Tibial nerve (tissue), 4 donors: ENCODE results near the gene IL1RL2. TPM values are rescaled to one million over a fixed set of nuclear protein-coding genes. Genes with fewer than 3 reads are reported as not detected.

Experiments
- DNase-seq, 2 donors: peaks; one replicate each; pipeline ENCODE4 v3.0.0-alpha.2; 2019; ENCODE audit warnings: low spot score in 2 of 2
- H3K27ac ChIP-seq, 4 donors: fragments of 200-600 bp; sonication (generic) in 3 of 4; one replicate each; pipeline ENCODE4 v1.5.1; 2017 to 2019; ENCODE audit warnings: mild to moderate bottlenecking in 1 of 4
- H3K27me3 ChIP-seq, 2 donors: fragments of 200-600 bp; sonication (generic) in 1 of 2; one replicate each; pipeline versions ENCODE4 v1.5.1 to v1.6.0; 2017 to 2019
- H3K36me3 ChIP-seq, 3 donors: fragments of 200-600 bp; sonication (generic); one replicate each; pipeline ENCODE4 v1.5.1; 2018 to 2019
- H3K4me1 ChIP-seq, 4 donors: fragments of 200-600 bp; sonication (generic) in 3 of 4; one replicate each; pipeline ENCODE4 v1.5.1; 2017 to 2019
- H3K4me3 ChIP-seq, 4 donors: fragments of 200-600 bp; sonication (generic) in 3 of 4; one replicate each; pipeline ENCODE4 v1.5.1; 2017 to 2019; ENCODE audit warnings: mild to moderate bottlenecking in 1 of 4, moderate library complexity in 1 of 4
- H3K9me3 ChIP-seq, 4 donors: fragments of 200-600 bp; sonication (generic) in 3 of 4; one replicate each; pipeline ENCODE4 v1.5.1; 2017 to 2019
- CTCF ChIP-seq, 5 experiments: fragments of 200-600 bp in 3 of 5; fragments of 450-650 bp in 2 of 5; sonication (generic) in 3 of 5; IDR thresholded peaks; one replicate each; pipeline ENCODE4 v1.5.1; 2016 to 2019; ENCODE audit warnings: antibody characterized with exemption in 5 of 5, mild to moderate bottlenecking in 3 of 5, moderate library complexity in 2 of 5
- EP300 ChIP-seq, 2 donors: sonication (generic); formaldehyde crosslinking; IDR thresholded peaks; one replicate each; pipeline ENCODE4 v1.6.1; 2017; ENCODE audit warnings: antibody characterized with exemption in 2 of 2, mild to moderate bottlenecking in 1 of 2
- POLR2A ChIP-seq, 2 donors: fragments of 450-650 bp; IDR thresholded peaks; one replicate each; pipeline ENCODE4 v1.6.1; 2017; ENCODE audit warnings: antibody characterized with exemption in 2 of 2, mild to moderate bottlenecking in 2 of 2, moderate library complexity in 2 of 2
- WGBS, 2 donors: methylation state at CpG; one replicate each; pipeline ENCODE4 v1.1.5; 2018; 5-methylcytosine and 5-hydroxymethylcytosine counted together
- total RNA-seq, 4 donors: library from RNA; depleted of rRNA; stranded (reverse); fragments of >200 nt; gene quantifications; one replicate each; pipeline ENCODE4 v1.1.0, GENCODE V29; 2016

Gene IL1RL2
- total RNA-seq, 4 donors from 2014 or later, result 0.30 TPM; not detected in 3

- Histone ChIP-seq H3K4me1 (no peaks in the 10 kb centered on the region), H3K36me3 (peaks cover 0 to 26% (median 0%) of the 10 kb centered on the region in 3 donors), H3K9me3 (no peaks in the 10 kb centered on the region), H3K4me3 (no peak overlapping the region), H3K27ac (no peak overlapping the region), H3K27me3 (no peaks in the 10 kb centered on the region)
- WGBS, 2 donors, result 95 to 97% methylated on average over 2 of the region's 2 CpGs
- TF ChIP-seq CTCF (IDR thresholded peaks at IDR 0.05), result no peak
- no peak for TF ChIP-seq POLR2A (IDR thresholded peaks at IDR 0.05)
- TF ChIP-seq EP300 (IDR thresholded peaks at IDR 0.05), result no peak
- no peak for DNase-seq
These were observed 6.8 kb upstream of the IL1RL2 start for GRCh38 chr2:102179788-102180686.

- Histone ChIP-seq H3K27ac (no peak overlapping the region), H3K9me3 (no peaks in the 10 kb centered on the region), H3K36me3 (peaks cover 0 to 21% (median 0%) of the 10 kb centered on the region in 3 donors), H3K4me1 (peaks cover 0 to 4% (median 0%) of the 10 kb centered on the region in 4 donors), H3K4me3 (no peak overlapping the region), H3K27me3 (no peaks in the 10 kb centered on the region)
- WGBS, 2 donors, result 49 to 54% methylated on average over 1 of the region's 1 CpG
- no peak for DNase-seq
- TF ChIP-seq POLR2A (IDR thresholded peaks at IDR 0.05) (no peak), EP300 (IDR thresholded peaks at IDR 0.05) (no peak), CTCF (IDR thresholded peaks at IDR 0.05) (no peak)
These were observed 6.2 kb upstream of the IL1RL2 start for GRCh38 chr2:102180687-102180999.

GRCh38 chr2:102181376-102181775, 5.4 kb upstream of the IL1RL2 start:
- no peak for TF ChIP-seq CTCF (IDR thresholded peaks at IDR 0.05)
- peaks cover 0 to 15% (median 0%) of the 10 kb centered on the region in 3 donors for H3K36me3 ChIP-seq
- 86 to 87% methylated on average over 5 of the region's 5 CpGs for WGBS, 2 donors
- DNase-seq, result no peak
- no peaks in the 10 kb centered on the region for H3K27me3 ChIP-seq
- peaks cover 0 to 4% (median 0%) of the 10 kb centered on the region in 4 donors for H3K4me1 ChIP-seq
- H3K4me3 ChIP-seq, result no peak overlapping the region
- no peak overlapping the region for H3K27ac ChIP-seq
- no peaks in the 10 kb centered on the region for H3K9me3 ChIP-seq

- 73 to 80% methylated on average over 7 of the region's 7 CpGs for WGBS, 2 donors
- Histone ChIP-seq H3K9me3 (no peaks in the 10 kb centered on the region), H3K4me3 (no peak overlapping the region), H3K27ac (no peak overlapping the region), H3K4me1 (peaks cover 0 to 8% (median 0%) of the 10 kb centered on the region in 4 donors), H3K36me3 (peaks cover 0 to 8% (median 0%) of the 10 kb centered on the region in 3 donors), H3K27me3 (peaks cover 0 to 4% of the 10 kb centered on the region in 2 donors)
- DNase-seq, result no peak
- TF ChIP-seq POLR2A (IDR thresholded peaks at IDR 0.05) (no peak), CTCF (IDR thresholded peaks at IDR 0.05) (no peak), EP300 (IDR thresholded peaks at IDR 0.05) (no peak)
These were observed 4.7 kb upstream of the IL1RL2 start for GRCh38 chr2:102181919-102182635.

- no peak overlapping the region for H3K4me3 ChIP-seq
- no peaks in the 10 kb centered on the region for H3K36me3 ChIP-seq
- H3K27me3 ChIP-seq, result peaks cover 0 to 9% of the 10 kb centered on the region in 2 donors
- DNase-seq, result no peak
- WGBS, 2 donors, result 57 to 75% methylated on average over 2 of the region's 2 CpGs
- TF ChIP-seq POLR2A (IDR thresholded peaks at IDR 0.05), result no peak
- TF ChIP-seq CTCF (IDR thresholded peaks at IDR 0.05), result no peak
- TF ChIP-seq EP300 (IDR thresholded peaks at IDR 0.05), result no peak
- H3K9me3 ChIP-seq, result no peaks in the 10 kb centered on the region
- no peak overlapping the region for H3K27ac ChIP-seq
- H3K4me1 ChIP-seq, result peaks cover 0 to 19% (median 1%) of the 10 kb centered on the region in 4 donors
These were observed 2.8 kb upstream of the IL1RL2 start for GRCh38 chr2:102184018-102184417.
